ENCODE data around the gene IQGAP2. TPM values are rescaled to one million over a fixed set of nuclear protein-coding genes. Genes with fewer than 3 reads are reported as not detected.

Gene IQGAP2
- total RNA-seq, 1 donor = 0.36 TPM

DNA sequence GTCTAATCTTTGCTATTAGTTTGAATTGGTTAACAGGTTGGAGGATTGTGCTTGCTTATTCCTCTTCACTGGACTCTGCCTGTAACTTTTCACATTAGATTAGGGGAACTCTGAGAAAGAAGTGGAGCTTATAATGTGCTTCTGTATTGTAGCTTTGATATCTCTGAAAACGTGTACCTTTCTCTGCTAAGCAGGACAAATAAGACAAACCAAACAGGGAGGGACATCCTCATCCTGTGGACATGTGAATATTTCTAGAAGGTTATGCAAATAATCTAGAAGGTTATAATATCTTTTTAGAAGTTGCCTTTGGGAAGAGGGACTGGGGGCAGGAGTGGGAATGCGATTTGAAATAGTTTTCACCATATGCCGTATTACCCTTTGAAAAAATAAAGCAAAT, 11.7 kb downstream of the IQGAP2 start:
- no peak overlapping the region for H3K4me3 ChIP-seq (ENCODE audit: insufficient read depth, low read length)

DNA sequence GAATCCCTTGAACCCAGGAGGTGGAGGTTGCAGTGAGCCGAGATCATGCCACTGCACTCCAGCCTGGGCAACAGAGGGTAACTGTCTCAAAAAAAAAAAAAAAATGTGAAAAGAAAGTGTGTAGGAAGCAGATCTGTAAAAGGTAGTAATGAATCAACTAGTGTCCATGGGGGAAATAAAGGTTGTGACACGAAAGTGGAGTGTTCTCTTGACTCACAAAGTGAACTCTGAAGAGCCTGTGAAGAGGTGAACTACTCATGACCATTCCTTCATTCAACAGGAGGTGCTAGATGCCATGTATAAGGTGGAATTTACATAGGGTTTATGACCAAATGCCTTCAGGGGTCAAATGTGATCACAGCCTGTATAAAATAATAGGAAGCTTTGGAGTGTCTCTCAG, 12.8 kb downstream of the IQGAP2 start:
- no peak for DNase-seq (ENCODE audit: insufficient read length, low spot score, missing footprints)
- Histone ChIP-seq H4K20me1 (ENCODE audit: insufficient read depth, low read length) (no peaks in the 10 kb centered on the region), H3K27me3 (ENCODE audit: insufficient read depth, low read length) (no peaks in the 10 kb centered on the region), H2AFZ (ENCODE audit: low read length) (no peak overlapping the region), H3K4me1 (ENCODE audit: insufficient read depth, low read length) (no peaks in the 10 kb centered on the region), H3K9me3 (ENCODE audit: low read depth, low read length) (no peaks in the 10 kb centered on the region), H3K4me3 (ENCODE audit: insufficient read depth, low read length) (no peak overlapping the region), H3K36me3 (ENCODE audit: insufficient read depth, low read length) (no peaks in the 10 kb centered on the region), H3K79me2 (ENCODE audit: insufficient read depth, low read length) (no peaks in the 10 kb centered on the region), H3K4me2 (ENCODE audit: insufficient read depth, low read length) (no peak overlapping the region), H3K27ac (ENCODE audit: low read depth, low read length) (no peak overlapping the region)
- TF ChIP-seq, protein P1, sequence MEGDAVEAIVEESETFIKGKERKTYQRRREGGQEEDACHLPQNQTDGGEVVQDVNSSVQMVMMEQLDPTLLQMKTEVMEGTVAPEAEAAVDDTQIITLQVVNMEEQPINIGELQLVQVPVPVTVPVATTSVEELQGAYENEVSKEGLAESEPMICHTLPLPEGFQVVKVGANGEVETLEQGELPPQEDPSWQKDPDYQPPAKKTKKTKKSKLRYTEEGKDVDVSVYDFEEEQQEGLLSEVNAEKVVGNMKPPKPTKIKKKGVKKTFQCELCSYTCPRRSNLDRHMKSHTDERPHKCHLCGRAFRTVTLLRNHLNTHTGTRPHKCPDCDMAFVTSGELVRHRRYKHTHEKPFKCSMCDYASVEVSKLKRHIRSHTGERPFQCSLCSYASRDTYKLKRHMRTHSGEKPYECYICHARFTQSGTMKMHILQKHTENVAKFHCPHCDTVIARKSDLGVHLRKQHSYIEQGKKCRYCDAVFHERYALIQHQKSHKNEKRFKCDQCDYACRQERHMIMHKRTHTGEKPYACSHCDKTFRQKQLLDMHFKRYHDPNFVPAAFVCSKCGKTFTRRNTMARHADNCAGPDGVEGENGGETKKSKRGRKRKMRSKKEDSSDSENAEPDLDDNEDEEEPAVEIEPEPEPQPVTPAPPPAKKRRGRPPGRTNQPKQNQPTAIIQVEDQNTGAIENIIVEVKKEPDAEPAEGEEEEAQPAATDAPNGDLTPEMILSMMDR (IDR thresholded peaks at IDR 0.05; ENCODE audit: extremely low read depth, low read depth, low read length) = no peak

More for the DNA sequence above, 11.7 kb downstream of the IQGAP2 start:
- Histone ChIP-seq H3K27me3 (ENCODE audit: insufficient read depth, low read length) (no peaks in the 10 kb centered on the region), H3K9me3 (ENCODE audit: low read depth, low read length) (no peaks in the 10 kb centered on the region), H3K4me1 (ENCODE audit: insufficient read depth, low read length) (no peaks in the 10 kb centered on the region), H3K36me3 (ENCODE audit: insufficient read depth, low read length) (no peaks in the 10 kb centered on the region), H3K79me2 (ENCODE audit: insufficient read depth, low read length) (no peaks in the 10 kb centered on the region), H3K4me2 (ENCODE audit: insufficient read depth, low read length) (no peak overlapping the region), H2AFZ (ENCODE audit: low read length) (no peak overlapping the region), H4K20me1 (ENCODE audit: insufficient read depth, low read length) (no peaks in the 10 kb centered on the region), H3K27ac (ENCODE audit: low read depth, low read length) (no peak overlapping the region)
- no peak for DNase-seq (ENCODE audit: insufficient read length, low spot score, missing footprints)
- TF ChIP-seq, protein P1 (IDR thresholded peaks at IDR 0.05; ENCODE audit: extremely low read depth, low read depth, low read length) = no peak

DNA sequence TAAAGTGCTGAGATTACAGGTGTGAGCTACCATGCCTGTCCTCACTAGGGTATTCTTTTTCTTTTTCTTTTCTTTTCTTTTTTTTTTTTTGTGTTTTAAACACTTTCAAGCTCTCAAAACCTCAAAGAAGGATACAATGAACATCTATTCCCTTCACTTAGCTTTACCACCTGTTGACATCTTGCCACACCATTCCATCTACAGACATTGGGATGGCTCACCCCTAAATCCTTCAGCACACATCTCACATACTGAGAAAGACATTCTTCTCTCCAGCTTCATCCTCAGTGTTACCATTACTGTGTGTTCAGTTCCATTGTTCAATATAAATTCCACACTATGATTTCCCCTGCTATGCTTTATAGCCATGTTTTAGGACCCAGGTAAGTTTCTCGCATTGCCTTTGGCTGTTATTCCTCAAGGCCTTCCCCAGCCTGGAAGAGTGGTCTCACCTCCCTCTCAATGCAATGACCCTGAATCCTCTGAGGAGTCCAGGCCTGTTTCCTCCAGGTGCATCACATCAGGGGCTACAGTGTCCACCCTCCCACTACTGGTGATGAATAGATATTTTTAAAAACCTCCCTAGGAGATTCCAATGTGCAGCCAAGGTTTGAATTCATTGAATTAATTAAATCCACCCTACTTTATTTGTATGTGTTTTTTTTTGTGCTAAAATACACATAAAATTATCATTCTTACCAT, 16.7 kb downstream of the IQGAP2 start:
- no peaks in the 10 kb centered on the region for H3K9me3 ChIP-seq (ENCODE audit: low read depth, low read length)
- no peaks in the 10 kb centered on the region for H3K4me1 ChIP-seq (ENCODE audit: insufficient read depth, low read length)
- DNase-seq (ENCODE audit: insufficient read length, low spot score, missing footprints) = no peak
- no peak overlapping the region for H3K27ac ChIP-seq (ENCODE audit: low read depth, low read length)
- H3K4me2 ChIP-seq (ENCODE audit: insufficient read depth, low read length) = no peak overlapping the region
- H3K4me3 ChIP-seq (ENCODE audit: insufficient read depth, low read length) = no peak overlapping the region
- no peaks in the 10 kb centered on the region for H3K36me3 ChIP-seq (ENCODE audit: insufficient read depth, low read length)
- H3K79me2 ChIP-seq (ENCODE audit: insufficient read depth, low read length) = no peaks in the 10 kb centered on the region
- H3K27me3 ChIP-seq (ENCODE audit: insufficient read depth, low read length) = no peaks in the 10 kb centered on the region
- H2AFZ ChIP-seq (ENCODE audit: low read length) = no peak overlapping the region
- H4K20me1 ChIP-seq (ENCODE audit: insufficient read depth, low read length) = no peaks in the 10 kb centered on the region
- TF ChIP-seq, protein P1 (IDR thresholded peaks at IDR 0.05; ENCODE audit: extremely low read depth, low read depth, low read length) = no peak

DNA sequence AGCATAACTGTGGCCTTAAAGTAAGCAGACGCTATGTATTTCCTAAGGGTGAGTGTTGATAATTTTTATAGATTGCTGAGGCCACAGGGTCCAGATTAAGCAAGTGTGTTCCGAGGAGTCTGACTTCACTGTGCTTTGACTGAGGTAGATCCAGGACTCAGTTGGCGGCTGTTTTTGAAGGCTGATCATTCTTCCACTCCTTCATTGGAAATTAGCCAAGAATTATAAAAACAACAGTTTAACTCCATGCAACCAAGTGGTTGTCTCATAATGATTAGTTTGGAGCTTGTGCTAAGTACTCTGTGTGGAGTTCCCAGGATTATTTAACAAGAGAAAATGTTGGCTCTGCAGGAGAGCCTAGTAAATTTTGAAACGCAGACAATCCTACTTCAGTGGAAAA, 19.1 kb downstream of the IQGAP2 start:
- TF ChIP-seq, protein P1 (IDR thresholded peaks at IDR 0.05; ENCODE audit: extremely low read depth, low read depth, low read length) = no peak
- H2AFZ ChIP-seq (ENCODE audit: low read length) = no peak overlapping the region
- no peaks in the 10 kb centered on the region for H3K9me3 ChIP-seq (ENCODE audit: low read depth, low read length)
- DNase-seq (ENCODE audit: insufficient read length, low spot score, missing footprints) = no peak
- H3K4me2 ChIP-seq (ENCODE audit: insufficient read depth, low read length) = no peak overlapping the region
- no peaks in the 10 kb centered on the region for H4K20me1 ChIP-seq (ENCODE audit: insufficient read depth, low read length)
- no peaks in the 10 kb centered on the region for H3K27me3 ChIP-seq (ENCODE audit: insufficient read depth, low read length)
- H3K79me2 ChIP-seq (ENCODE audit: insufficient read depth, low read length) = no peaks in the 10 kb centered on the region
- no peak overlapping the region for H3K4me3 ChIP-seq (ENCODE audit: insufficient read depth, low read length)
- no peaks in the 10 kb centered on the region for H3K36me3 ChIP-seq (ENCODE audit: insufficient read depth, low read length)
- no peak overlapping the region for H3K27ac ChIP-seq (ENCODE audit: low read depth, low read length)
- H3K4me1 ChIP-seq (ENCODE audit: insufficient read depth, low read length) = no peaks in the 10 kb centered on the region

Measured in osteoblast (primary cell).